GM23338 (cell line): ENCODE measurements around the gene FOXJ3. TPM values are rescaled to one million over a fixed set of nuclear protein-coding genes. Genes with fewer than 3 reads are reported as not detected.
A peak's percentile ranks its signal among the peaks of the same experiment; 100 is the strongest.

ENCODE experiments used
- ATAC-seq: fragments of 200-7000 bp; cut with Tn5 transposase; 3 replicates; pipeline ENCODE4 v1.9.1; 2020
- DNase-seq: peaks from one replicate; pipeline ENCODE4 v3.0.0-alpha.2; 2015; ENCODE audit warnings: low spot score
- H2AFZ ChIP-seq: fragments of 200-600 bp; sonication (generic); 2 replicates; pipeline ENCODE4 v1.8.0; 2016; ENCODE audit warnings: antibody characterized with exemption, mild to moderate bottlenecking, moderate library complexity
- H3F3A ChIP-seq: fragments of 200-600 bp; sonication (generic); replicated peaks from 2 replicates; pipeline ENCODE4 v1.8.0; 2017; ENCODE audit warnings: antibody characterized with exemption, mixed run types, low read depth
- H3K27ac ChIP-seq: fragments of 200-600 bp; sonication (generic); 2 replicates; pipeline ENCODE4 v1.6.1; 2016; ENCODE audit warnings: low read depth
- H3K27me3 ChIP-seq: fragments of 200-600 bp; sonication (generic); 2 replicates; pipeline ENCODE4 v1.8.0; 2016; ENCODE audit warnings: mild to moderate bottlenecking, mixed run types, moderate library complexity; ENCODE audit not compliant: insufficient read depth
- H3K36me3 ChIP-seq: fragments of 200-600 bp; sonication (generic); 2 replicates; pipeline ENCODE4 v1.8.0; 2016; ENCODE audit warnings: mild to moderate bottlenecking; ENCODE audit not compliant: insufficient read depth
- H3K4me1 ChIP-seq: fragments of 200-600 bp; sonication (generic); 2 replicates; pipeline ENCODE4 v1.8.0; 2016; ENCODE audit warnings: mild to moderate bottlenecking, moderate library complexity; ENCODE audit not compliant: insufficient read depth
- H3K4me2 ChIP-seq: fragments of 200-600 bp; sonication (generic); 2 replicates; pipeline ENCODE4 v1.7.1; 2017; ENCODE audit warnings: mixed run types
- H3K4me3 ChIP-seq: fragments of 200-600 bp; sonication (generic); 2 replicates; pipeline ENCODE4 v1.6.1; 2016; ENCODE audit warnings: mixed run types
- H3K79me2 ChIP-seq: fragments of 200-600 bp; sonication (generic); replicated peaks from 2 replicates; pipeline ENCODE4 v1.8.0; 2017; ENCODE audit warnings: mild to moderate bottlenecking; ENCODE audit not compliant: insufficient read depth
- H3K9me2 ChIP-seq: fragments of 200-600 bp; sonication (generic); 2 replicates; pipeline ENCODE4 v1.8.0; 2017; ENCODE audit not compliant: insufficient read depth
- H4K20me1 ChIP-seq: fragments of 200-600 bp; sonication (generic); replicated peaks from 2 replicates; pipeline ENCODE4 v1.8.0; 2017; ENCODE audit warnings: mild to moderate bottlenecking; ENCODE audit not compliant: insufficient read depth
- H3K27ac Mint-ChIP-seq: 2 replicates; pipeline ENCODE4 v1.8.0; 2020; ENCODE audit warnings: inconsistent platforms, mild to moderate bottlenecking, moderate library complexity, mixed read lengths
- H3K27me3 Mint-ChIP-seq: 3 replicates; pipeline ENCODE4 v1.8.0; 2022; ENCODE audit warnings: low read depth, mild to moderate bottlenecking, moderate library complexity, mixed read lengths, inconsistent platforms; ENCODE audit not compliant: insufficient read depth, poor library complexity
- H3K36me3 Mint-ChIP-seq: 3 replicates; pipeline ENCODE4 v1.8.0; 2021; ENCODE audit warnings: low read depth, mild to moderate bottlenecking, inconsistent platforms, moderate library complexity, mixed read lengths
- H3K4me1 Mint-ChIP-seq: 3 replicates; pipeline ENCODE4 v1.8.0; 2020; ENCODE audit warnings: mild to moderate bottlenecking, inconsistent platforms, mixed read lengths
- H3K4me3 Mint-ChIP-seq: 3 replicates; pipeline ENCODE4 v1.8.0; 2021; ENCODE audit warnings: moderate library complexity, mild to moderate bottlenecking, inconsistent platforms, mixed read lengths
- H3K9me3 Mint-ChIP-seq: 3 replicates; pipeline ENCODE4 v1.8.0; 2020; ENCODE audit warnings: moderate library complexity, mild to moderate bottlenecking, inconsistent platforms, mixed read lengths
- CREB1 ChIP-seq: fragments of 250-450 bp; sonication (Bioruptor Pico); IDR thresholded peaks from 2 replicates; pipeline ENCODE4 v1.5.0; 2020; ENCODE audit warnings: low read depth, mild to moderate bottlenecking, moderate library complexity
- EZH2 ChIP-seq: fragments of 200-600 bp; sonication (generic); IDR thresholded peaks from one replicate; pipeline ENCODE4 v1.8.0; 2017; ENCODE audit warnings: antibody characterized with exemption, mild to moderate bottlenecking, low read depth; ENCODE audit not compliant: unreplicated experiment
- EZH2phosphoT487 ChIP-seq: fragments of 200-600 bp; sonication (generic); IDR thresholded peaks from one replicate; pipeline ENCODE4 v1.8.1; 2018; ENCODE audit warnings: antibody characterized with exemption; ENCODE audit not compliant: unreplicated experiment
- NANOG ChIP-seq: IDR thresholded peaks from 2 replicates; pipeline ENCODE4 v1.6.1; 2016; ENCODE audit warnings: antibody characterized with exemption, borderline replicate concordance
- POLR2AphosphoS5 ChIP-seq: IDR thresholded peaks from 2 replicates; pipeline ENCODE4 v1.6.1; 2016; ENCODE audit warnings: antibody characterized with exemption, low read depth
- ZNF114 ChIP-seq: fragments of 250-450 bp; sonication (Bioruptor Pico); IDR thresholded peaks from 2 replicates; pipeline ENCODE4 v1.5.0; 2020; ENCODE audit warnings: mild to moderate bottlenecking, moderate library complexity
- ZNF331 ChIP-seq: fragments of 250-450 bp; sonication (Bioruptor Pico); IDR thresholded peaks from 2 replicates; pipeline ENCODE4 v1.5.0; 2020; ENCODE audit warnings: low read depth, mild to moderate bottlenecking, moderate library complexity
- polyA plus RNA-seq: library from polyadenylated mRNA; unstranded; fragments of >200 nt; fragmentation: Nextera tagmentation; extraction: Ambion mirVana; gene quantifications from 2 replicates; pipeline ENCODE4 v1.2.1, GENCODE V29; 2016
- total RNA-seq: library from RNA; depleted of rRNA; stranded (reverse); fragments of >200 nt; shearing (Covaris generic); gene quantifications from 2 replicates; pipeline ENCODE4 v1.2.3, GENCODE V29; 2014
- TF ChIP-seq, protein P1 (sequence below), 2 experiments: fragments of 200-600 bp in 1 of 2; sonication (generic) in 1 of 2; conservative IDR thresholded peaks; 2 replicates each; pipeline versions ENCODE4 v1.5.1 to v1.6.1; 2016 to 2017; ENCODE audit warnings: antibody characterized with exemption in 2 of 2, low read depth in 2 of 2, mild to moderate bottlenecking in 2 of 2, moderate library complexity in 1 of 2
- TF ChIP-seq, protein P2 (sequence below): IDR thresholded peaks from one replicate; pipeline ENCODE4 v1.6.1; 2018; ENCODE audit warnings: antibody characterized with exemption; ENCODE audit not compliant: unreplicated experiment
- TF ChIP-seq, protein P3 (sequence below): IDR thresholded peaks from 2 replicates; pipeline ENCODE4 v1.6.1; 2016; ENCODE audit warnings: antibody characterized with exemption
- TF ChIP-seq, protein P4 (sequence below): fragments of 250-450 bp; sonication (Bioruptor Pico); IDR thresholded peaks from 2 replicates; pipeline ENCODE4 v1.5.0; 2020; ENCODE audit warnings: mild to moderate bottlenecking, moderate library complexity

Gene FOXJ3
- total and polyA plus RNA-seq, 2 experiments from 2014 or later = 36.6 to 53.3 TPM

DNA sequence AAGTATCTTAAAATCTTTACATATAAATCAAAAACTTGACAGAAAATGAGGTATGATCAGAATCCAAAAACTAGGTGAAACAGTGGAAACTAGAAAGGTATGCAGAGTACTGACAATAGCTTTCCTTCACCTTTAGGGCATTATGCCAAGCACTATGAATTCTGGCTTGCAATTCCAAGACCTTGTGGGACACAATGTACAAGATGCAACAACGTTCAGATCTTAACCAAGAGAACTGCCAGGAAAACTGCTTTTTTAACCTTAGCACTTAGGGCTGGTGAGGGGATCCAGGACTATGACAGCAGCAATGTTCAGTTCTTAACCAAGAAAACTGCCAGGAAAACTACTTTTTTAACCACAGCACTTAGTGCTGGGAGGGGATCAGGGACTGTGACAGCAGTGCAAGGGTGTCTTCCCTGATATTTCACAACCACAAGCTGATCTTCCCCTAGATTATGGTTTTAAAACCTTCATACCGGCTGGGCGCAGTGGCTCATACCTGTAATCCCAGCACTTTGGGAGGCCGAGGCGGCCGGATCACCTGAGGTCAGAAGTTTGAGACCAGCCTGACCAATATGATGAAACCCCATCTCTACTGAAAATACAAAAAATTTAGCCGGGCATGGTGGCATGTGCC is 22.3 kb downstream of the FOXJ3 start:
- Histone ChIP-seq H3K27me3 (no peaks in the 10 kb centered on the region), H4K20me1 (peaks cover 75% of the 10 kb centered on the region), H2AFZ (no peak overlapping the region), H3K4me2 (no peak overlapping the region), H3K27ac (0 out of 2 replicates have a peak overlapping the region, but pooled peaks have one; percentile 40), H3K4me1 (no peaks in the 10 kb centered on the region), H3K4me3 (no peak overlapping the region), H3K79me2 (peaks cover 100% of the 10 kb centered on the region), H3F3A (no peaks in the 10 kb centered on the region), H3K36me3 (peaks cover 4% of the 10 kb centered on the region; the same call in 1 of the 2 replicates), H3K9me2 (no peaks in the 10 kb centered on the region)
- peaks cover 27% of the 10 kb centered on the region for H3K4me1 Mint-ChIP-seq
- TF ChIP-seq ZNF331 (CRISPR knock-in tag) (no peak), EZH2 (no peak), CREB1 (CRISPR knock-in tag) (no peak), NANOG (no peak), ZNF114 (CRISPR knock-in tag) (no peak), EZH2phosphoT487 (no peak), POLR2AphosphoS5 (no peak)
- TF ChIP-seq, protein P1, sequence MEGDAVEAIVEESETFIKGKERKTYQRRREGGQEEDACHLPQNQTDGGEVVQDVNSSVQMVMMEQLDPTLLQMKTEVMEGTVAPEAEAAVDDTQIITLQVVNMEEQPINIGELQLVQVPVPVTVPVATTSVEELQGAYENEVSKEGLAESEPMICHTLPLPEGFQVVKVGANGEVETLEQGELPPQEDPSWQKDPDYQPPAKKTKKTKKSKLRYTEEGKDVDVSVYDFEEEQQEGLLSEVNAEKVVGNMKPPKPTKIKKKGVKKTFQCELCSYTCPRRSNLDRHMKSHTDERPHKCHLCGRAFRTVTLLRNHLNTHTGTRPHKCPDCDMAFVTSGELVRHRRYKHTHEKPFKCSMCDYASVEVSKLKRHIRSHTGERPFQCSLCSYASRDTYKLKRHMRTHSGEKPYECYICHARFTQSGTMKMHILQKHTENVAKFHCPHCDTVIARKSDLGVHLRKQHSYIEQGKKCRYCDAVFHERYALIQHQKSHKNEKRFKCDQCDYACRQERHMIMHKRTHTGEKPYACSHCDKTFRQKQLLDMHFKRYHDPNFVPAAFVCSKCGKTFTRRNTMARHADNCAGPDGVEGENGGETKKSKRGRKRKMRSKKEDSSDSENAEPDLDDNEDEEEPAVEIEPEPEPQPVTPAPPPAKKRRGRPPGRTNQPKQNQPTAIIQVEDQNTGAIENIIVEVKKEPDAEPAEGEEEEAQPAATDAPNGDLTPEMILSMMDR (conservative IDR thresholded peaks at IDR 0.05; ENCODE audit: low read depth in 2 of 2) = no peak
- TF ChIP-seq, protein P2, sequence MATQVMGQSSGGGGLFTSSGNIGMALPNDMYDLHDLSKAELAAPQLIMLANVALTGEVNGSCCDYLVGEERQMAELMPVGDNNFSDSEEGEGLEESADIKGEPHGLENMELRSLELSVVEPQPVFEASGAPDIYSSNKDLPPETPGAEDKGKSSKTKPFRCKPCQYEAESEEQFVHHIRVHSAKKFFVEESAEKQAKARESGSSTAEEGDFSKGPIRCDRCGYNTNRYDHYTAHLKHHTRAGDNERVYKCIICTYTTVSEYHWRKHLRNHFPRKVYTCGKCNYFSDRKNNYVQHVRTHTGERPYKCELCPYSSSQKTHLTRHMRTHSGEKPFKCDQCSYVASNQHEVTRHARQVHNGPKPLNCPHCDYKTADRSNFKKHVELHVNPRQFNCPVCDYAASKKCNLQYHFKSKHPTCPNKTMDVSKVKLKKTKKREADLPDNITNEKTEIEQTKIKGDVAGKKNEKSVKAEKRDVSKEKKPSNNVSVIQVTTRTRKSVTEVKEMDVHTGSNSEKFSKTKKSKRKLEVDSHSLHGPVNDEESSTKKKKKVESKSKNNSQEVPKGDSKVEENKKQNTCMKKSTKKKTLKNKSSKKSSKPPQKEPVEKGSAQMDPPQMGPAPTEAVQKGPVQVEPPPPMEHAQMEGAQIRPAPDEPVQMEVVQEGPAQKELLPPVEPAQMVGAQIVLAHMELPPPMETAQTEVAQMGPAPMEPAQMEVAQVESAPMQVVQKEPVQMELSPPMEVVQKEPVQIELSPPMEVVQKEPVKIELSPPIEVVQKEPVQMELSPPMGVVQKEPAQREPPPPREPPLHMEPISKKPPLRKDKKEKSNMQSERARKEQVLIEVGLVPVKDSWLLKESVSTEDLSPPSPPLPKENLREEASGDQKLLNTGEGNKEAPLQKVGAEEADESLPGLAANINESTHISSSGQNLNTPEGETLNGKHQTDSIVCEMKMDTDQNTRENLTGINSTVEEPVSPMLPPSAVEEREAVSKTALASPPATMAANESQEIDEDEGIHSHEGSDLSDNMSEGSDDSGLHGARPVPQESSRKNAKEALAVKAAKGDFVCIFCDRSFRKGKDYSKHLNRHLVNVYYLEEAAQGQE = no peak
- TF ChIP-seq, protein P3, sequence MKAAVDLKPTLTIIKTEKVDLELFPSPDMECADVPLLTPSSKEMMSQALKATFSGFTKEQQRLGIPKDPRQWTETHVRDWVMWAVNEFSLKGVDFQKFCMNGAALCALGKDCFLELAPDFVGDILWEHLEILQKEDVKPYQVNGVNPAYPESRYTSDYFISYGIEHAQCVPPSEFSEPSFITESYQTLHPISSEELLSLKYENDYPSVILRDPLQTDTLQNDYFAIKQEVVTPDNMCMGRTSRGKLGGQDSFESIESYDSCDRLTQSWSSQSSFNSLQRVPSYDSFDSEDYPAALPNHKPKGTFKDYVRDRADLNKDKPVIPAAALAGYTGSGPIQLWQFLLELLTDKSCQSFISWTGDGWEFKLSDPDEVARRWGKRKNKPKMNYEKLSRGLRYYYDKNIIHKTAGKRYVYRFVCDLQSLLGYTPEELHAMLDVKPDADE = no peak
- TF ChIP-seq, protein P4, sequence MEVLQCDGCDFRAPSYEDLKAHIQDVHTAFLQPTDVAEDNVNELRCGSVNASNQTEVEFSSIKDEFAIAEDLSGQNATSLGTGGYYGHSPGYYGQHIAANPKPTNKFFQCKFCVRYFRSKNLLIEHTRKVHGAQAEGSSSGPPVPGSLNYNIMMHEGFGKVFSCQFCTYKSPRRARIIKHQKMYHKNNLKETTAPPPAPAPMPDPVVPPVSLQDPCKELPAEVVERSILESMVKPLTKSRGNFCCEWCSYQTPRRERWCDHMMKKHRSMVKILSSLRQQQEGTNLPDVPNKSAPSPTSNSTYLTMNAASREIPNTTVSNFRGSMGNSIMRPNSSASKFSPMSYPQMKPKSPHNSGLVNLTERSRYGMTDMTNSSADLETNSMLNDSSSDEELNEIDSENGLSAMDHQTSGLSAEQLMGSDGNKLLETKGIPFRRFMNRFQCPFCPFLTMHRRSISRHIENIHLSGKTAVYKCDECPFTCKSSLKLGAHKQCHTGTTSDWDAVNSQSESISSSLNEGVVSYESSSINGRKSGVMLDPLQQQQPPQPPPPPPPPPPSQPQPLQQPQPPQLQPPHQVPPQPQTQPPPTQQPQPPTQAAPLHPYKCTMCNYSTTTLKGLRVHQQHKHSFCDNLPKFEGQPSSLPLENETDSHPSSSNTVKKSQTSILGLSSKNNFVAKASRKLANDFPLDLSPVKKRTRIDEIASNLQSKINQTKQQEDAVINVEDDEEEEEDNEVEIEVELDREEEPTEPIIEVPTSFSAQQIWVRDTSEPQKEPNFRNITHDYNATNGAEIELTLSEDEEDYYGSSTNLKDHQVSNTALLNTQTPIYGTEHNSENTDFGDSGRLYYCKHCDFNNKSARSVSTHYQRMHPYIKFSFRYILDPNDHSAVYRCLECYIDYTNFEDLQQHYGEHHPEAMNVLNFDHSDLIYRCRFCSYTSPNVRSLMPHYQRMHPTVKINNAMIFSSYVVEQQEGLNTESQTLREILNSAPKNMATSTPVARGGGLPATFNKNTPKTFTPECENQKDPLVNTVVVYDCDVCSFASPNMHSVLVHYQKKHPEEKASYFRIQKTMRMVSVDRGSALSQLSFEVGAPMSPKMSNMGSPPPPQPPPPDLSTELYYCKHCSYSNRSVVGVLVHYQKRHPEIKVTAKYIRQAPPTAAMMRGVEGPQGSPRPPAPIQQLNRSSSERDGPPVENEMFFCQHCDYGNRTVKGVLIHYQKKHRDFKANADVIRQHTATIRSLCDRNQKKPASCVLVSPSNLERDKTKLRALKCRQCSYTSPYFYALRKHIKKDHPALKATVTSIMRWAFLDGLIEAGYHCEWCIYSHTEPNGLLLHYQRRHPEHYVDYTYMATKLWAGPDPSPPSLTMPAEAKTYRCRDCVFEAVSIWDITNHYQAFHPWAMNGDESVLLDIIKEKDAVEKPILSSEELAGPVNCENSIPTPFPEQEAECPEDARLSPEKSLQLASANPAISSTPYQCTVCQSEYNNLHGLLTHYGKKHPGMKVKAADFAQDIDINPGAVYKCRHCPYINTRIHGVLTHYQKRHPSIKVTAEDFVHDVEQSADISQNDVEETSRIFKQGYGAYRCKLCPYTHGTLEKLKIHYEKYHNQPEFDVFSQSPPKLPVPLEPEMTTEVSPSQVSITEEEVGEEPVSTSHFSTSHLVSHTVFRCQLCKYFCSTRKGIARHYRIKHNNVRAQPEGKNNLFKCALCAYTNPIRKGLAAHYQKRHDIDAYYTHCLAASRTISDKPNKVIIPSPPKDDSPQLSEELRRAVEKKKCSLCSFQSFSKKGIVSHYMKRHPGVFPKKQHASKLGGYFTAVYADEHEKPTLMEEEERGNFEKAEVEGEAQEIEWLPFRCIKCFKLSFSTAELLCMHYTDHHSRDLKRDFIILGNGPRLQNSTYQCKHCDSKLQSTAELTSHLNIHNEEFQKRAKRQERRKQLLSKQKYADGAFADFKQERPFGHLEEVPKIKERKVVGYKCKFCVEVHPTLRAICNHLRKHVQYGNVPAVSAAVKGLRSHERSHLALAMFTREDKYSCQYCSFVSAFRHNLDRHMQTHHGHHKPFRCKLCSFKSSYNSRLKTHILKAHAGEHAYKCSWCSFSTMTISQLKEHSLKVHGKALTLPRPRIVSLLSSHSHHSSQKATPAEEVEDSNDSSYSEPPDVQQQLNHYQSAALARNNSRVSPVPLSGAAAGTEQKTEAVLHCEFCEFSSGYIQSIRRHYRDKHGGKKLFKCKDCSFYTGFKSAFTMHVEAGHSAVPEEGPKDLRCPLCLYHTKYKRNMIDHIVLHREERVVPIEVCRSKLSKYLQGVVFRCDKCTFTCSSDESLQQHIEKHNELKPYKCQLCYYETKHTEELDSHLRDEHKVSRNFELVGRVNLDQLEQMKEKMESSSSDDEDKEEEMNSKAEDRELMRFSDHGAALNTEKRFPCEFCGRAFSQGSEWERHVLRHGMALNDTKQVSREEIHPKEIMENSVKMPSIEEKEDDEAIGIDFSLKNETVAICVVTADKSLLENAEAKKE (CRISPR knock-in tag) = no peak
- no peak for ATAC-seq
- H3K36me3 Mint-ChIP-seq = peaks cover 9% of the 10 kb centered on the region; the same call in 2 of the 3 replicates
- no peak overlapping the region; the same call in 1 of the 2 replicates for H3K27ac Mint-ChIP-seq
- H3K27me3 Mint-ChIP-seq = peaks cover 3% of the 10 kb centered on the region
- no peaks in the 10 kb centered on the region for H3K9me3 Mint-ChIP-seq
- H3K4me3 Mint-ChIP-seq = no peak overlapping the region
- DNase-seq = no peak
